ENCODE results near the gene KLHL4.
"Not testable (repeated sequence)": the region's sequence is repeated elsewhere in the genome, so short reads cannot be mapped to it uniquely, and the experiment has no call there.

The KLHL4 gene

GRCh38 chrX:87517571-87518141 is at the start of gene KLHL4:
TSS of gene KLHL4 (plus strand) at chrX:87517802. CDS start at chrX:87517894, 92 bp downstream.
- DNase-seq = no peak

GRCh38 chrX:87468941-87469340 is 48.7 kb upstream of the KLHL4 start:
- DNase-seq = no peak

- DNase-seq = no peak
Measured at GRCh38 chrX:87475793-87476192, 41.8 kb upstream of the KLHL4 start.

GRCh38 chrX:87478703-87479102 is 38.9 kb upstream of the KLHL4 start:
- not testable (repeated sequence) for DNase-seq

- no peak for DNase-seq
Measured at GRCh38 chrX:87489071-87489470, 28.5 kb upstream of the KLHL4 start.

GRCh38 chrX:87515836-87516235 is 1.8 kb upstream of the KLHL4 start:
- DNase-seq = no peak

- no peak for DNase-seq
Measured at GRCh38 chrX:87516717-87517121, 883 bp upstream of the KLHL4 start.

GRCh38 chrX:87518504-87518903 is 902 bp downstream of the KLHL4 start:
- DNase-seq = no peak

GRCh38 chrX:87525771-87526229 is 8.2 kb downstream of the KLHL4 start:
- no peak for DNase-seq

GRCh38 chrX:87526281-87526680 is 8.7 kb downstream of the KLHL4 start:
- no peak for DNase-seq

GRCh38 chrX:87528487-87528886 is 10.9 kb downstream of the KLHL4 start:
- no peak for DNase-seq

GRCh38 chrX:87571964-87572363 is 54.4 kb downstream of the KLHL4 start:
- no peak for DNase-seq

GRCh38 chrX:87572901-87573300 is 55.3 kb downstream of the KLHL4 start:
- no peak for DNase-seq

- no peak for DNase-seq
Measured at GRCh38 chrX:87578978-87579377, 61.4 kb downstream of the KLHL4 start.

GRCh38 chrX:87580862-87581261 is 63.3 kb downstream of the KLHL4 start:
- no peak for DNase-seq

GRCh38 chrX:87582453-87582852 is 64.9 kb downstream of the KLHL4 start:
- no peak for DNase-seq

- DNase-seq = no peak
Measured at GRCh38 chrX:87583679-87584078, 66.1 kb downstream of the KLHL4 start.

GRCh38 chrX:87616371-87616770 is 98.8 kb downstream of the KLHL4 start:
- DNase-seq = no peak

GRCh38 chrX:87621697-87622096 is 104.1 kb downstream of the KLHL4 start:
- DNase-seq = no peak

- DNase-seq = no peak
Measured at GRCh38 chrX:87626996-87627395, 109.4 kb downstream of the KLHL4 start.

GRCh38 chrX:87634361-87634760 is 116.8 kb downstream of the KLHL4 start:
- DNase-seq = no peak

GRCh38 chrX:87636533-87636932 is 118.9 kb downstream of the KLHL4 start:
- no peak for DNase-seq

GRCh38 chrX:87641439-87641838 is 123.8 kb downstream of the KLHL4 start:
- not testable (repeated sequence) for DNase-seq

GRCh38 chrX:87661761-87662160 is 144.2 kb downstream of the KLHL4 start:
- DNase-seq = no peak

GRCh38 chrX:87663421-87663820 is 145.8 kb downstream of the KLHL4 start:
- no peak for DNase-seq

Measured in NCI-H2227 treated with DMSO at 0.1 percent for 48 hours (cell line).